ENCODE measurements around the gene CUX1. TPM values are rescaled to one million over a fixed set of nuclear protein-coding genes. Genes with fewer than 3 reads are reported as not detected.
A peak's percentile ranks its signal among the peaks of the same experiment; 100 is the strongest.

Gene CUX1
- total and polyA plus RNA-seq, 2 of the 13 experiments (the other 11 are each of a cell fraction or from before 2014, with no cell fraction given), result 13.7 to 14.9 TPM

DNA sequence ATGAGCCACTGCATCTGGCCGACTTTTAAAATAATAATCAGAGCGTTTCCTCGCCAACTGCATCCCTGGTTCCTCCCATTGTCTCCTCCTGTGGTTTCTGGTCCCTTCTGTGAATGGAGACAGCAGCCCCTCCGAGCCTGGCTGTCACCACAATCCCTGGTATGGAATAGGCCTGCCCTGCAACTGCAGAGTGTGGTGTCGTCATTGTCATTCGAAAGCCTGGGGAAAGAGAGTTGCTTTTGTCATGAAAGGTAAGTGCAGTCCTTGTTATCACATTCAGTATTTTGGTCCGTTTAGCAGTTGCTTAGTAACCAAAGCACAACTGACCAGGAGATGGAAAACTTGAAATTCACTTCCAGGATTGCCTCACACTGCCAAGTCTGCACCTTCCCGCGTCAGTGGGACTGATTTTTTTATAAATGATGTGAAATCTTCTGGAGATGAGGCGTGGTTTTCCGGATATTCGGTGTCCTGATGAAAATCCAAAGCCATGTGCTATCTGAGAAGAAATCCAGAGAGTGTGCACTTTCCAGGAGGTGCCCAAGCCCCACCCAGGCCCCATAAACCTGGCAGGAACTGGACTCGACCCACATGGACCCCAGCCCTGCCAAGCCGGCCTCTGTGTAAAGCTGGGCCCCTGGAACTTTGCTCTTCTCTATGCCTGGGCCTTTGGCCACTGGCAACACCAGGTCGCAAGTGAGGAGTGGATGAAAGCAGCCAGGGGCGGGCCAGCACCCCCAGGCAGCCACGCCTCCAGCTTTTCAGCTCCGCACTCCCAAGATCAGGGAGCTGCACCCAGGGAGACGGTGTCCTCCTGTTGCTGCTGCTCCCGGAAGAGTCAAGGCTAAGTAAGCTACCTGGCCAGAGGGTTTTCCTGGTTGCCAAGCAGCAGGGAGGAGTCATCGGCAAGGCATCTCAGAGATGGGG is 335.5 kb downstream of the CUX1 start (continued):
- no peak for TF ChIP-seq SOX6 (IDR thresholded peaks at IDR 0.05)
- peak; percentile 69 for TF ChIP-seq SOX6 (CRISPR knock-in tag; IDR thresholded peaks at IDR 0.05)
- 0 out of 2 replicates have a peak, but pooled peaks have one; percentile 30 for TF ChIP-seq ARNT2 (CRISPR knock-in tag; IDR thresholded peaks at IDR 0.05; ENCODE audit: low read depth)
- TF ChIP-seq, protein P1, sequence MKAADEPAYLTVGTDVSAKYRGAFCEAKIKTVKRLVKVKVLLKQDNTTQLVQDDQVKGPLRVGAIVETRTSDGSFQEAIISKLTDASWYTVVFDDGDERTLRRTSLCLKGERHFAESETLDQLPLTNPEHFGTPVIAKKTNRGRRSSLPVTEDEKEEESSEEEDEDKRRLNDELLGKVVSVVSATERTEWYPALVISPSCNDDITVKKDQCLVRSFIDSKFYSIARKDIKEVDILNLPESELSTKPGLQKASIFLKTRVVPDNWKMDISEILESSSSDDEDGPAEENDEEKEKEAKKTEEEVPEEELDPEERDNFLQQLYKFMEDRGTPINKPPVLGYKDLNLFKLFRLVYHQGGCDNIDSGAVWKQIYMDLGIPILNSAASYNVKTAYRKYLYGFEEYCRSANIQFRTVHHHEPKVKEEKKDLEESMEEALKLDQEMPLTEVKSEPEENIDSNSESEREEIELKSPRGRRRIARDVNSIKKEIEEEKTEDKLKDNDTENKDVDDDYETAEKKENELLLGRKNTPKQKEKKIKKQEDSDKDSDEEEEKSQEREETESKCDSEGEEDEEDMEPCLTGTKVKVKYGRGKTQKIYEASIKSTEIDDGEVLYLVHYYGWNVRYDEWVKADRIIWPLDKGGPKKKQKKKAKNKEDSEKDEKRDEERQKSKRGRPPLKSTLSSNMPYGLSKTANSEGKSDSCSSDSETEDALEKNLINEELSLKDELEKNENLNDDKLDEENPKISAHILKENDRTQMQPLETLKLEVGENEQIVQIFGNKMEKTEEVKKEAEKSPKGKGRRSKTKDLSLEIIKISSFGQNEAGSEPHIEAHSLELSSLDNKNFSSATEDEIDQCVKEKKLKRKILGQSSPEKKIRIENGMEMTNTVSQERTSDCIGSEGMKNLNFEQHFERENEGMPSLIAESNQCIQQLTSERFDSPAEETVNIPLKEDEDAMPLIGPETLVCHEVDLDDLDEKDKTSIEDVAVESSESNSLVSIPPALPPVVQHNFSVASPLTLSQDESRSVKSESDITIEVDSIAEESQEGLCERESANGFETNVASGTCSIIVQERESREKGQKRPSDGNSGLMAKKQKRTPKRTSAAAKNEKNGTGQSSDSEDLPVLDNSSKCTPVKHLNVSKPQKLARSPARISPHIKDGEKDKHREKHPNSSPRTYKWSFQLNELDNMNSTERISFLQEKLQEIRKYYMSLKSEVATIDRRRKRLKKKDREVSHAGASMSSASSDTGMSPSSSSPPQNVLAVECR (CRISPR knock-in tag; IDR thresholded peaks at IDR 0.05; ENCODE audit: borderline replicate concordance), result peak; percentile 72; the same call in 1 of the 2 replicates
- TF ChIP-seq, protein P2, sequence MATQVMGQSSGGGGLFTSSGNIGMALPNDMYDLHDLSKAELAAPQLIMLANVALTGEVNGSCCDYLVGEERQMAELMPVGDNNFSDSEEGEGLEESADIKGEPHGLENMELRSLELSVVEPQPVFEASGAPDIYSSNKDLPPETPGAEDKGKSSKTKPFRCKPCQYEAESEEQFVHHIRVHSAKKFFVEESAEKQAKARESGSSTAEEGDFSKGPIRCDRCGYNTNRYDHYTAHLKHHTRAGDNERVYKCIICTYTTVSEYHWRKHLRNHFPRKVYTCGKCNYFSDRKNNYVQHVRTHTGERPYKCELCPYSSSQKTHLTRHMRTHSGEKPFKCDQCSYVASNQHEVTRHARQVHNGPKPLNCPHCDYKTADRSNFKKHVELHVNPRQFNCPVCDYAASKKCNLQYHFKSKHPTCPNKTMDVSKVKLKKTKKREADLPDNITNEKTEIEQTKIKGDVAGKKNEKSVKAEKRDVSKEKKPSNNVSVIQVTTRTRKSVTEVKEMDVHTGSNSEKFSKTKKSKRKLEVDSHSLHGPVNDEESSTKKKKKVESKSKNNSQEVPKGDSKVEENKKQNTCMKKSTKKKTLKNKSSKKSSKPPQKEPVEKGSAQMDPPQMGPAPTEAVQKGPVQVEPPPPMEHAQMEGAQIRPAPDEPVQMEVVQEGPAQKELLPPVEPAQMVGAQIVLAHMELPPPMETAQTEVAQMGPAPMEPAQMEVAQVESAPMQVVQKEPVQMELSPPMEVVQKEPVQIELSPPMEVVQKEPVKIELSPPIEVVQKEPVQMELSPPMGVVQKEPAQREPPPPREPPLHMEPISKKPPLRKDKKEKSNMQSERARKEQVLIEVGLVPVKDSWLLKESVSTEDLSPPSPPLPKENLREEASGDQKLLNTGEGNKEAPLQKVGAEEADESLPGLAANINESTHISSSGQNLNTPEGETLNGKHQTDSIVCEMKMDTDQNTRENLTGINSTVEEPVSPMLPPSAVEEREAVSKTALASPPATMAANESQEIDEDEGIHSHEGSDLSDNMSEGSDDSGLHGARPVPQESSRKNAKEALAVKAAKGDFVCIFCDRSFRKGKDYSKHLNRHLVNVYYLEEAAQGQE (IDR thresholded peaks at IDR 0.05; ENCODE audit: borderline replicate concordance in 1 of 2, low read depth in 1 of 2, low read length in 2 of 2), result peak in 1 of 2 experiments; percentile 70; a peak in 2 of 4 replicates
- 0 out of 2 replicates have a peak, but pooled peaks have one; percentile 38 for TF ChIP-seq KLF15 (CRISPR knock-in tag; IDR thresholded peaks at IDR 0.05; ENCODE audit: borderline replicate concordance)
- no peak for TF ChIP-seq ZNF282 (IDR thresholded peaks at IDR 0.05; ENCODE audit: partially characterized antibody)
- 0 out of 2 replicates have a peak, but pooled peaks have one; percentile 51 for TF ChIP-seq RBFOX2 (IDR thresholded peaks at IDR 0.05; ENCODE audit: low read depth, low read length)
- TF ChIP-seq THAP11 (CRISPR knock-in tag; IDR thresholded peaks at IDR 0.05), result peak; percentile 54; the same call in 1 of the 2 replicates
- TF ChIP-seq, protein P3, sequence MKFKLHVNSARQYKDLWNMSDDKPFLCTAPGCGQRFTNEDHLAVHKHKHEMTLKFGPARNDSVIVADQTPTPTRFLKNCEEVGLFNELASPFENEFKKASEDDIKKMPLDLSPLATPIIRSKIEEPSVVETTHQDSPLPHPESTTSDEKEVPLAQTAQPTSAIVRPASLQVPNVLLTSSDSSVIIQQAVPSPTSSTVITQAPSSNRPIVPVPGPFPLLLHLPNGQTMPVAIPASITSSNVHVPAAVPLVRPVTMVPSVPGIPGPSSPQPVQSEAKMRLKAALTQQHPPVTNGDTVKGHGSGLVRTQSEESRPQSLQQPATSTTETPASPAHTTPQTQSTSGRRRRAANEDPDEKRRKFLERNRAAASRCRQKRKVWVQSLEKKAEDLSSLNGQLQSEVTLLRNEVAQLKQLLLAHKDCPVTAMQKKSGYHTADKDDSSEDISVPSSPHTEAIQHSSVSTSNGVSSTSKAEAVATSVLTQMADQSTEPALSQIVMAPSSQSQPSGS (CRISPR knock-in tag; IDR thresholded peaks at IDR 0.05), result peak; percentile 16; the same call in 1 of the 2 replicates
- TF ChIP-seq ZNF816 (CRISPR knock-in tag; IDR thresholded peaks at IDR 0.05; ENCODE audit: borderline replicate concordance), result 0 out of 2 replicates have a peak, but pooled peaks have one; percentile 52
- TF ChIP-seq, protein P4, sequence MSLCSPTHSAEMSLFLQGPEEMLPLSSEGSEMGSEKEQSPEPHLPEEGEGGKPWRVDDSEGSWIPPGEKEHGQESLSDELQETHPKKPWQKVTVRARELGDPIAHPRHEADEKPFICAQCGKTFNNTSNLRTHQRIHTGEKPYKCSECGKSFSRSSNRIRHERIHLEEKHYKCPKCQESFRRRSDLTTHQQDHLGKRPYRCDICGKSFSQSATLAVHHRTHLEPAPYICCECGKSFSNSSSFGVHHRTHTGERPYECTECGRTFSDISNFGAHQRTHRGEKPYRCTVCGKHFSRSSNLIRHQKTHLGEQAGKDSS (CRISPR knock-in tag; IDR thresholded peaks at IDR 0.05; ENCODE audit: borderline replicate concordance, low read depth), result peak; percentile 78
- TF ChIP-seq CEBPG (CRISPR knock-in tag; IDR thresholded peaks at IDR 0.05), result peak; percentile 89
- TF ChIP-seq SRF (IDR thresholded peaks at IDR 0.05; ENCODE audit: low read depth, low read length), result no peak
- TF ChIP-seq, protein P5, sequence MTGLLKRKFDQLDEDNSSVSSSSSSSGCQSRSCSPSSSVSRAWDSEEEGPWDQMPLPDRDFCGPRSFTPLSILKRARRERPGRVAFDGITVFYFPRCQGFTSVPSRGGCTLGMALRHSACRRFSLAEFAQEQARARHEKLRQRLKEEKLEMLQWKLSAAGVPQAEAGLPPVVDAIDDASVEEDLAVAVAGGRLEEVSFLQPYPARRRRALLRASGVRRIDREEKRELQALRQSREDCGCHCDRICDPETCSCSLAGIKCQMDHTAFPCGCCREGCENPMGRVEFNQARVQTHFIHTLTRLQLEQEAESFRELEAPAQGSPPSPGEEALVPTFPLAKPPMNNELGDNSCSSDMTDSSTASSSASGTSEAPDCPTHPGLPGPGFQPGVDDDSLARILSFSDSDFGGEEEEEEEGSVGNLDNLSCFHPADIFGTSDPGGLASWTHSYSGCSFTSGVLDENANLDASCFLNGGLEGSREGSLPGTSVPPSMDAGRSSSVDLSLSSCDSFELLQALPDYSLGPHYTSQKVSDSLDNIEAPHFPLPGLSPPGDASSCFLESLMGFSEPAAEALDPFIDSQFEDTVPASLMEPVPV (CRISPR knock-in tag; IDR thresholded peaks at IDR 0.05), result 0 out of 2 replicates have a peak, but pooled peaks have one; percentile 10
